CD1c-positive myeloid dendritic cell (primary cell): ENCODE data around the gene BBC3.
"Not testable (repeated sequence)": the region's sequence is repeated elsewhere in the genome, so short reads cannot be mapped to it uniquely, and the experiment has no call there.

Experiments
- DNase-seq: peaks from one replicate; pipeline ENCODE4 v3.0.0-alpha.2; 2016; ENCODE audit errors: extremely low spot score

Gene BBC3

GRCh38 chr19:47230921-47231214 is at the start of gene BBC3:
Gene BBC3 (minus strand): TSS chr19:47231199. CDS start chr19:47228431, 2,768 bp downstream.
- no peak for DNase-seq

- DNase-seq = peak; percentile 34
Observed at GRCh38 chr19:47280183-47280797, 49.3 kb upstream of the BBC3 start.

GRCh38 chr19:47276513-47276912 is 45.5 kb upstream of the BBC3 start:
- not testable (repeated sequence) for DNase-seq

- no peak for DNase-seq
Observed at GRCh38 chr19:47275791-47276461, 44.9 kb upstream of the BBC3 start.

GRCh38 chr19:47274891-47275761 is 44.1 kb upstream of the BBC3 start:
- peak; percentile 76 for DNase-seq

- DNase-seq = peak; percentile 98
Observed at GRCh38 chr19:47274071-47274890, 43.3 kb upstream of the BBC3 start, which contains the start of gene INAFM1. Gene INAFM1 (plus strand): TSS chr19:47274885. CDS start chr19:47274920, 35 bp downstream.

- peak; percentile 94 for DNase-seq
Observed at GRCh38 chr19:47273313-47274070, 42.5 kb upstream of the BBC3 start.

- DNase-seq = no peak
Observed at GRCh38 chr19:47272448-47273312, 41.7 kb upstream of the BBC3 start.

GRCh38 chr19:47271949-47272348 is 41.0 kb upstream of the BBC3 start:
- DNase-seq = no peak

GRCh38 chr19:47270408-47270807 is 39.4 kb upstream of the BBC3 start:
- no peak for DNase-seq

- no peak for DNase-seq
Observed at GRCh38 chr19:47269596-47269995, 38.6 kb upstream of the BBC3 start.

- no peak for DNase-seq
Observed at GRCh38 chr19:47268028-47268427, 37.0 kb upstream of the BBC3 start.

GRCh38 chr19:47267350-47267759 is 36.4 kb upstream of the BBC3 start:
- DNase-seq = no peak

- no peak for DNase-seq
Observed at GRCh38 chr19:47266401-47266941, 35.5 kb upstream of the BBC3 start.

GRCh38 chr19:47264629-47265028 is 33.6 kb upstream of the BBC3 start:
- no peak for DNase-seq

- peak; percentile 33 for DNase-seq
Observed at GRCh38 chr19:47261946-47262793, 31.2 kb upstream of the BBC3 start.

- no peak for DNase-seq
Observed at GRCh38 chr19:47260476-47260875, 29.5 kb upstream of the BBC3 start.

- DNase-seq = no peak
Observed at GRCh38 chr19:47258895-47259555, 28.0 kb upstream of the BBC3 start.
